Astrocyte of the spinal cord (primary cell): Measurements from ENCODE around the gene LCN6.
"Not testable (repeated sequence)": the region's sequence is repeated elsewhere in the genome, so short reads cannot be mapped to it uniquely, and the experiment has no call there.

Source experiments
- DNase-seq: peaks from one replicate; pipeline ENCODE4 v3.0.0; 2011; ENCODE audit warnings: low read depth, low spot score
- H3K4me3 ChIP-seq: 2 replicates; pipeline ENCODE4 v1.5.1; 2011; ENCODE audit warnings: low read depth, mild to moderate bottlenecking, low read length, moderate library complexity
- in situ Hi-C: cut with HindIII; loops from 2 replicates; pipeline ENCODE4 v1.10.0; 2017; ENCODE audit warnings: low sequenced_read_pairs
- TF ChIP-seq, protein P1 (sequence below): IDR thresholded peaks from 2 replicates; pipeline ENCODE4 v1.5.1; 2012; ENCODE audit warnings: low read depth, mild to moderate bottlenecking, low read length, inconsistent platforms

Gene LCN6

DNA sequence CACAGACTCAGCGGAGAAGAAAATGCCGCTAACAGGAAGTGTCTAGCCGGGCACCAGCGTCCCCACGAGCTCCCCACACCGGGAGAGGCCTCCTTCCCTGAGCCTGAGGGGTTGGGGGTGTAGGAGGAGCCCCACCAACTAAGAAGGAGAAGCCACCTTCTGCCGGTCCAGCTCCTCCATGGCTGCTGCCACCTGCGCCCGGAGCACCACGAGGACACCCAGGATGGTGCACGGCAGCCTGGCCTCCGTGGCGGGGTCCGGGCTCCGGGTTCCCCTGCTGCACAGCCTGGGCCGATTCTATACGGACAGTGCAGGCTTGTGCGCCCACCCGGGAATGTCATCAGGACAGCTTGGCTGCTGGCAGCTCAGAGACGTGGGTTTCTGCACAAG, 9.4 kb upstream of the LCN6 start:
- no peak for DNase-seq
- no peak overlapping the region for H3K4me3 ChIP-seq
- TF ChIP-seq, protein P1, sequence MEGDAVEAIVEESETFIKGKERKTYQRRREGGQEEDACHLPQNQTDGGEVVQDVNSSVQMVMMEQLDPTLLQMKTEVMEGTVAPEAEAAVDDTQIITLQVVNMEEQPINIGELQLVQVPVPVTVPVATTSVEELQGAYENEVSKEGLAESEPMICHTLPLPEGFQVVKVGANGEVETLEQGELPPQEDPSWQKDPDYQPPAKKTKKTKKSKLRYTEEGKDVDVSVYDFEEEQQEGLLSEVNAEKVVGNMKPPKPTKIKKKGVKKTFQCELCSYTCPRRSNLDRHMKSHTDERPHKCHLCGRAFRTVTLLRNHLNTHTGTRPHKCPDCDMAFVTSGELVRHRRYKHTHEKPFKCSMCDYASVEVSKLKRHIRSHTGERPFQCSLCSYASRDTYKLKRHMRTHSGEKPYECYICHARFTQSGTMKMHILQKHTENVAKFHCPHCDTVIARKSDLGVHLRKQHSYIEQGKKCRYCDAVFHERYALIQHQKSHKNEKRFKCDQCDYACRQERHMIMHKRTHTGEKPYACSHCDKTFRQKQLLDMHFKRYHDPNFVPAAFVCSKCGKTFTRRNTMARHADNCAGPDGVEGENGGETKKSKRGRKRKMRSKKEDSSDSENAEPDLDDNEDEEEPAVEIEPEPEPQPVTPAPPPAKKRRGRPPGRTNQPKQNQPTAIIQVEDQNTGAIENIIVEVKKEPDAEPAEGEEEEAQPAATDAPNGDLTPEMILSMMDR, result no peak
- in situ Hi-C loops, result no loop called here

DNA sequence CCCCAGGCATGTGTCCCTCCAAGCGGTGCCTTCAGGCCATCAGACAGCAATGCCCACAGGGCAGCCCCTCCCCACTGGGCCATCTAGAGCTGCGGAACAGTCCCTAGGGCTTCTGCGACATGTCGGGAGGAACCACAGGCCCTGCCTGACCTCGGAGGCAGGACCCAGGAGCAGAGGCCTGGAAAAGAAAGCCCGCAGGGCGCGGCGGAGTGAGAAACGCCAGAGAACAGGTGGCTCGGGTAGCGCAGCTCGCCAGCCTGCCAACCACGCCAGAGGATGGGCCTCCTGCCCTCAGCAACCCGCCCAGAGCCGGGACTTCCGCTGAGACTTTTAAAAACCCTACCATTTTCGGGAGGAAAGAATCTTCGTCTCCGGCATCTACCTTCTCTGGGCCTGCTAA, 9.0 kb upstream of the LCN6 start:
- no peak for DNase-seq
- in situ Hi-C loops, result no loop called here

GRCh38 chr9:136756836-136757235, 8.5 kb upstream of the LCN6 start:
- DNase-seq, result no peak
- no peak overlapping the region for H3K4me3 ChIP-seq
- in situ Hi-C loops, result no loop called here
- TF ChIP-seq, protein P1, result no peak

More for the DNA sequence above, 9.0 kb upstream of the LCN6 start:
- TF ChIP-seq, protein P1, result no peak
- H3K4me3 ChIP-seq, result no peak overlapping the region

GRCh38 chr9:136756134-136756438, 7.8 kb upstream of the LCN6 start:
- DNase-seq, result no peak
- H3K4me3 ChIP-seq, result no peak overlapping the region
- in situ Hi-C loops, result no loop called here
- TF ChIP-seq, protein P1, result no peak

- H3K4me3 ChIP-seq, DNase-seq, in situ Hi-C loops: not testable (repeated sequence)
Observed at GRCh38 chr9:136755302-136756133, 7.2 kb upstream of the LCN6 start.

- H3K4me3 ChIP-seq, result no peak overlapping the region
- no peak for DNase-seq
- TF ChIP-seq, protein P1, result no peak
- in situ Hi-C loops, result no loop called here
Observed at GRCh38 chr9:136754626-136755301, 6.4 kb upstream of the LCN6 start.

DNA sequence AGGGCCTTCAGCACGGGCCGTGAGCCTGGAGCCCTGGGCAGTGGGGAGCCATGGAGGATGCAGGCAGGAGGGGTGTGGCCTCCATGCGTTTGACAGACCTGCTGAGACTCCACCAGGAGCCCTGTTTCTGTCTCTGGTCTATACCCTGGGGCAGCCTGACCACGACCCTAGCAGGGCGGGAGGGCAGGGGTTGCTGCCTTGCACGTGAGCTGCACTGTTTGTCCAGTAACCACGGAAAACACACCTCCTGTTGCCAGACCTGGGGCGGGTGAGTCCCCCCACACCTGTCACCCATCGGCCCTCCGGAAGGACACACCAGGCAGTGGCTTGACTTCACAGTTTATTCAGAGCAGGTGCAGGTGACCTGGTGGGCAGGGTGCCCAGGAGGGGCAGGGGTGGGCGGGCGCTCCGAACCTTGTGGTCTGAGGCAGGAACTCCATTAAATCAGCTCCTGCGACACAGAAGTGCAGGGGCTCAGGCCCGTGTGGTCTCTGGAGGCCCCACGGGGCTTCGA, 5.8 kb upstream of the LCN6 start:
- no peak for DNase-seq
- H3K4me3 ChIP-seq, result no peak overlapping the region
- in situ Hi-C loops, result no loop called here
- TF ChIP-seq, protein P1, result no peak
